Keratinocyte (primary cell): Measurements from ENCODE around the gene KLHL42.

Experiments used
- EZH2 ChIP-seq: IDR thresholded peaks from one replicate; pipeline ENCODE4 v1.6.1; 2012; ENCODE audit warnings: inconsistent platforms, mild to moderate bottlenecking, low read length, moderate library complexity
- TF ChIP-seq, protein P1 (sequence below), 3 experiments: IDR thresholded peaks in 1 of 3; conservative IDR thresholded peaks in 1 of 3; optimal IDR thresholded peaks in 1 of 3; 2 replicates in 2 of 3; 3 replicates in 1 of 3; pipeline versions ENCODE3 to v1.5.1; 2011; ENCODE audit warnings: low read length in 3 of 3, mild to moderate bottlenecking in 3 of 3, moderate library complexity in 2 of 3, control low read depth in 1 of 3, inconsistent platforms in 1 of 3; ENCODE audit not compliant: insufficient read depth in 2 of 3; ENCODE audit errors: extremely low read depth in 1 of 3

DNA sequence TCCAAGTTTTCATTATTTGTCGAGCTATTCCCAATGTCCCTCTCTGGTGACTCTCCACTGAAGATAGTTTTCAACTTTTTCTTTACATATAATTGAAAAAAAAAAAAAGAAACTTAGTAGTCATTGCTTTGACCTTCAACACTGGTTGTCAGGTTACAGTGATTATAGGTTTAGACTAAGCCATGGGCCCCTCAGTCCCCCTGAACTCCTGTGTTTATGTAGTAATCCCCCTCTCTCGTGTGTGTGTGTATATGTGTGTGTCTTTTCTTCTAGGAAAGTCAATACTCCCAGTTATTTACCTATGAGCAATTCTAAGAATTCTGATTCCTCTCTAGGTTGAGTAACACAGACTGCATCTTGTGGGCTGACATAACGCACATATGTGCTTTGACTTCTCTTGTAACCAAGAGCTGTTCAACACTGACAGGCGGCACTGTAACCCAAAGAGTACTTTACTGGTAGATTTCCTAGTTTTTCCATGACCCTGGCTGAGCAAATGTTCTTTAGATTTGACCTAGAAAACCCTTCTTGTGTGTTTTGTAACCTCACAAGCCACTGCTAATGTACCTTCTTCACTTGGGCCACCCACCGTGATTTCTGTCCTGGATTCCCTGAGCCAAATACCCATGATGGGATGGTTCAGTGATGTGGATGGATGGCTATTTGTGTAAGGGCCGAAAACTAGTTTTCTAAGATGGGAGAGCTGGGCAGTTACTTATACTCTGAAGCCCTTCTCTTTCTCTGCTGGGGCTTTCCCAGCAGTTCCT lies 15.0 kb downstream of the KLHL42 start:
- TF ChIP-seq, protein P1, sequence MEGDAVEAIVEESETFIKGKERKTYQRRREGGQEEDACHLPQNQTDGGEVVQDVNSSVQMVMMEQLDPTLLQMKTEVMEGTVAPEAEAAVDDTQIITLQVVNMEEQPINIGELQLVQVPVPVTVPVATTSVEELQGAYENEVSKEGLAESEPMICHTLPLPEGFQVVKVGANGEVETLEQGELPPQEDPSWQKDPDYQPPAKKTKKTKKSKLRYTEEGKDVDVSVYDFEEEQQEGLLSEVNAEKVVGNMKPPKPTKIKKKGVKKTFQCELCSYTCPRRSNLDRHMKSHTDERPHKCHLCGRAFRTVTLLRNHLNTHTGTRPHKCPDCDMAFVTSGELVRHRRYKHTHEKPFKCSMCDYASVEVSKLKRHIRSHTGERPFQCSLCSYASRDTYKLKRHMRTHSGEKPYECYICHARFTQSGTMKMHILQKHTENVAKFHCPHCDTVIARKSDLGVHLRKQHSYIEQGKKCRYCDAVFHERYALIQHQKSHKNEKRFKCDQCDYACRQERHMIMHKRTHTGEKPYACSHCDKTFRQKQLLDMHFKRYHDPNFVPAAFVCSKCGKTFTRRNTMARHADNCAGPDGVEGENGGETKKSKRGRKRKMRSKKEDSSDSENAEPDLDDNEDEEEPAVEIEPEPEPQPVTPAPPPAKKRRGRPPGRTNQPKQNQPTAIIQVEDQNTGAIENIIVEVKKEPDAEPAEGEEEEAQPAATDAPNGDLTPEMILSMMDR (optimal IDR thresholded peaks at IDR 0.05 in 1 of 3, IDR thresholded peaks at IDR 0.05 in 1 of 3, conservative IDR thresholded peaks at IDR 0.05 in 1 of 3; ENCODE audit: extremely low read depth in 1 of 3, insufficient read depth in 2 of 3, low read length in 3 of 3), result no peak
- TF ChIP-seq EZH2, result no peak
